22Rv1 (cell line): ENCODE measurements around the gene TUBB4B.

Experiments
- ZFX ChIP-seq: fragments of 450-650 bp; IDR thresholded peaks from 2 replicates; pipeline ENCODE4 v1.6.1; 2017; ENCODE audit warnings: antibody characterized with exemption, borderline replicate concordance
- TF ChIP-seq, protein P1 (sequence below): fragments of 450-650 bp; IDR thresholded peaks from 2 replicates; pipeline ENCODE4 v1.5.1; 2017; ENCODE audit warnings: mild to moderate bottlenecking

DNA sequence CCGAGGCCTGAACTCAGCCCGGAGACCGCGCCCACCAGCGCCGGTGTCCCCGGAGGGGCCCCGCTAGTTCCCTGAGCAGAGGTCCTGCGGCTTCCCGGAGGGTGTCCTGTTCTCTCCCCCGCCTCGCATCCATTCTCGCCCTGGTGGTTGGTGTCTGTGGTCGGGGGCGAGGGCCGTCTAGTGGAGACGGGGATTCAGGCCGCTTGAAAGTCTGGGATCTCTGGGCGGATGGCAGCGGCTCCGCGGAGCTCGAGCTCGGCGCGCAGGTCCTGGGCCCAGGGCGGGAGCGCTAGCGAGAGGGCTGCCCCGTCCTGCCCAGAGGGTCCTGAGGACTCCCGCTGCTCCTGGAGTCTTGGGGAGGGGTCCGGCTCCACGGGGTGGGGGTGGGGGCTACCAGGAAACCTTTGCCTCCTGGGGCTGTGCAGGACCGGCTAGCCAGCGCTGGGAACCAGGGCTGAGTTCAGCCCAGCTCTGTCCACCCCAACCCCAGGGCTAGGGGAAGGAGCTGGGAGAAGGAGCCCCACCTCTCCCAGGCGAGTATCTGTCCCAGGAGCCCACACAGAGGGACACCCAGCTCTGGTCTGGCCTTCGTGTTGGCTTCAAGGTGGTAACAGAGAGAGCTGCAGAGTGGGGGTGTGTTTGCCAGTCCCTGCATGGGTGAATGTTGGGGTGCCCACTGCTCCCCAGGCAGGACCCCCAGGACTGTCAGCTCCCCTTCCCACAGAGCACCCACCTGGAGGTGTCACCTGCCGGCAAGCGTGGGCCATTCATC lies 40.4 kb downstream of the TUBB4B start:
- TF ChIP-seq, protein P1, sequence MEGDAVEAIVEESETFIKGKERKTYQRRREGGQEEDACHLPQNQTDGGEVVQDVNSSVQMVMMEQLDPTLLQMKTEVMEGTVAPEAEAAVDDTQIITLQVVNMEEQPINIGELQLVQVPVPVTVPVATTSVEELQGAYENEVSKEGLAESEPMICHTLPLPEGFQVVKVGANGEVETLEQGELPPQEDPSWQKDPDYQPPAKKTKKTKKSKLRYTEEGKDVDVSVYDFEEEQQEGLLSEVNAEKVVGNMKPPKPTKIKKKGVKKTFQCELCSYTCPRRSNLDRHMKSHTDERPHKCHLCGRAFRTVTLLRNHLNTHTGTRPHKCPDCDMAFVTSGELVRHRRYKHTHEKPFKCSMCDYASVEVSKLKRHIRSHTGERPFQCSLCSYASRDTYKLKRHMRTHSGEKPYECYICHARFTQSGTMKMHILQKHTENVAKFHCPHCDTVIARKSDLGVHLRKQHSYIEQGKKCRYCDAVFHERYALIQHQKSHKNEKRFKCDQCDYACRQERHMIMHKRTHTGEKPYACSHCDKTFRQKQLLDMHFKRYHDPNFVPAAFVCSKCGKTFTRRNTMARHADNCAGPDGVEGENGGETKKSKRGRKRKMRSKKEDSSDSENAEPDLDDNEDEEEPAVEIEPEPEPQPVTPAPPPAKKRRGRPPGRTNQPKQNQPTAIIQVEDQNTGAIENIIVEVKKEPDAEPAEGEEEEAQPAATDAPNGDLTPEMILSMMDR, result no peak
- no peak for TF ChIP-seq ZFX
